Metanephros (tissue), 2 donors: ENCODE data around the gene DOCK10. TPM values are rescaled to one million over a fixed set of nuclear protein-coding genes. Genes with fewer than 3 reads are reported as not detected.

ENCODE experiments used
- small RNA-seq: library from RNA; depleted of rRNA; stranded (forward); fragments of <200 nt; gene quantifications from one replicate; pipeline ENCODE3, GENCODE V24; 2014; ENCODE audit warnings: low replicate concordance
- total RNA-seq: library from RNA; depleted of rRNA; stranded (reverse); fragments of >200 nt; gene quantifications from one replicate; pipeline ENCODE4 v1.2.3, GENCODE V29; 2014

The DOCK10 gene
- 32.1 TPM for total RNA-seq

GRCh38 chr2:225041851-225042799 is at the start of gene DOCK10:
DOCK10 (minus strand) TSS chr2:225042468; CDS start chr2:225042374, 94 bp downstream.

GRCh38 chr2:224716201-224716600 is 326.1 kb downstream of the DOCK10 start, which contains the start of gene CCDC195:
CCDC195 (minus strand) TSS chr2:224716365; CDS start chr2:224716365, 0 bp downstream.

Small RNA genes within 50 kb of the gene (small RNA-seq; reads per million reads assigned to genes)
- not detected for gene MIR4439
